Activated CD4-positive, alpha-beta T cell treated with anti-CD3 and anti-CD28 coated beads, Interleukin-2, Interleukin-4, amounts not matched to agents 100 ng/mL and 50 ng/mL, durations not matched to agents 16 hours and 8 hours (primary cell): ENCODE results near the gene RNF123.
"Not testable (repeated sequence)": the region's sequence is repeated elsewhere in the genome, so short reads cannot be mapped to it uniquely, and the experiment has no call there.

Source experiments
- DNase-seq: peaks from one replicate; pipeline ENCODE4 v3.0.0-alpha.2; 2020; ENCODE audit warnings: low spot score

The RNF123 gene

GRCh38 chr3:49681232-49681522 is 8.2 kb upstream of the RNF123 start:
- no peak for DNase-seq

- no peak for DNase-seq
These were observed 7.8 kb upstream of the RNF123 start for GRCh38 chr3:49681543-49681942.

GRCh38 chr3:49683162-49683561 is 6.2 kb upstream of the RNF123 start:
- no peak for DNase-seq

DNA sequence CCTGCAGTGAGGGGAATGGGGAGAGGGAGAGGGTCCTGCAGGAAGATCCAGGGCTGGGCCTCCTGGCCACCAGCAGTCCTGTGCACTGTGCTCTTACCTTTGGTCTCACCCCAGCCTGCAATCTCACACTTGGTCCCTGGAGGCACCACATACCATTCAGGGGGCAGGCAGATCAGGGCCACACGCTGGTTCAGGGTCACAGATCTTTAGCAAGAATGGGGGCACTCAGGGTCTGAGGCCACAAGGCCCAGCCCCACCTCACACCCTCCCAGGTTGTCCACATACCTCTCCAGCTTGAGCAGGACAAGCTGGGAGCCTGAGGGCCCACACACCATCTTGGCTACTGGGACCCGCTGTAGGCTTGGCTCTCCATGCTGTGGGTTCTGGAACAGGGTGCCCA is 4.9 kb upstream of the RNF123 start:
- DNase-seq = not testable (repeated sequence)

GRCh38 chr3:49685103-49685502 is 4.3 kb upstream of the RNF123 start:
- DNase-seq = not testable (repeated sequence)

GRCh38 chr3:49685846-49686245 is 3.5 kb upstream of the RNF123 start:
- DNase-seq = not testable (repeated sequence)

- not testable (repeated sequence) for DNase-seq
These were observed 3.0 kb upstream of the RNF123 start for GRCh38 chr3:49686346-49686745.

- peak; percentile 30 for DNase-seq
These were observed 2.5 kb upstream of the RNF123 start for GRCh38 chr3:49686769-49687423.

DNA sequence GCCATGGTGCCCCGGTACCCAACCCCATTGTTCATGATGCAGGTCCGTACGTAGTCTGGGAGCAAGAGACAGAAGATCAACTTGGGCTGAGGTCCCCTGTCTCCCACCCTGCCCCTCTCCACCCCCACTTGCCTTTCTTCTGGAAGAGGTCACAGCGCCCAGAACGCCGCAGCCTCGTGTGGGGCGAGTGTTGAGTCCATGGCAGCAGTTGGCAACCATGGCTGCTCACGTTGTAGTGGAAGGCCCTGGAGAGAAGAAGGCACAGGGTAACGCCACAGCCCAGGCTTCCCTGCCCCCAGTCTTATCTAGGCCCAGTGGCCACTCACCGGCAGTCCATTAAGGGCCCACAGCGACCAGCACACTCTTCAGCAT is 1.9 kb upstream of the RNF123 start:
- DNase-seq = not testable (repeated sequence)

DNA sequence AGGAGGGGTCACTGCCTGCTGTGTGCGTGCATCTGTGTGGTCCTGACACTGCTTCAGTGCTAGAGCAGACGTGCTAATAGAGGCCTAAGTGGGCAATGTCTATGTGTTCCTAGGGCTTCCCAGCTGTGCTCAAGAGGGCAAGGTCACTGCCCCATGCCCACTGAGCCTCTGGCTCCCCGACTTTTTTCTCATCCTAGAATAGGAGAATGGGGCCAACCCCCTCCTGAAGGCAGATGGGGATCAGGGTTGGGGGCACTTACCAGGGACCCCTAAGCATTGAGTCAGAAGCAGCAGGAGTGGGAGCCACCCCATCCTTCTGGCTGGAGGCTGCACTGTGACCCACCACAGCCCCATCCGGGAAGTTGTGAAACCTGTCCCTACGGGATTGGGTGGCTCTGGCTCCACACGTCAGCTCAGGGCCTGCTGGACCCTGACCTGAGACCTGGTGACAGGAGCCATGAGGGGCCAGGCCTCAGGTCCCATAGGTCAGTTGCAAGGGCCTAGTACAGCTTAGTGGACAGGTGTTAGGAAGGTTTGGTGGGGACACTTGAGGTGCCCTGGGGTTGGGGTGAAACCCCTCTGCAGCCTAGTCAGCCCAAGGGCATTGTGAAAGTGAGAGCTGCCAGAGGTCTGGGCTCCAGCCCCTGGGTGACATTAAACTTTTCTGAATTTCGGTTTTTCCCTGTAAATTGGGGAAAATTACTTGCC is 865 bp upstream of the RNF123 start:
- DNase-seq = not testable (repeated sequence)

- DNase-seq = not testable (repeated sequence)
These were observed 709 bp downstream of the RNF123 start for GRCh38 chr3:49689908-49690624.

- not testable (repeated sequence) for DNase-seq
These were observed 1.5 kb downstream of the RNF123 start for GRCh38 chr3:49690856-49691255.

DNA sequence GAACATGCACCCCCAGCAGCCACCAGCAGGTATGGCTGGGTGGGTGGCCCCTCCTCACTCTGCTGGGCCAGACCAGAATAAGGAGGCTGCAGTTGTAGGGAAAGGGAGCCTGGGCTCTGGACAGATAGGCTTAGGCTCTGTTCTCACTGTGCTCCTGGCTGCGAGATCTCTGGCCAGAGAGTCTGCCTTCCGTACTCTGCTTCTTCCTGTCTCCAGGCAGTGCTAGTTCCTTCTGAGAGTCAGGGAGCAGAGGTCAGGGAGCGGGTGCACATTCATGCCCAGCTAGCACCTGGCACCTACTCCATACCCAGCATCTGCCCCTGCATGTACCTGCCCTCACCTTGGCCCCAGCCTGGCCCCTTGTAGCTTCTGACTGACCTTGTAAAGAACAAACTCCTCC is 2.1 kb downstream of the RNF123 start:
- not testable (repeated sequence) for DNase-seq

DNA sequence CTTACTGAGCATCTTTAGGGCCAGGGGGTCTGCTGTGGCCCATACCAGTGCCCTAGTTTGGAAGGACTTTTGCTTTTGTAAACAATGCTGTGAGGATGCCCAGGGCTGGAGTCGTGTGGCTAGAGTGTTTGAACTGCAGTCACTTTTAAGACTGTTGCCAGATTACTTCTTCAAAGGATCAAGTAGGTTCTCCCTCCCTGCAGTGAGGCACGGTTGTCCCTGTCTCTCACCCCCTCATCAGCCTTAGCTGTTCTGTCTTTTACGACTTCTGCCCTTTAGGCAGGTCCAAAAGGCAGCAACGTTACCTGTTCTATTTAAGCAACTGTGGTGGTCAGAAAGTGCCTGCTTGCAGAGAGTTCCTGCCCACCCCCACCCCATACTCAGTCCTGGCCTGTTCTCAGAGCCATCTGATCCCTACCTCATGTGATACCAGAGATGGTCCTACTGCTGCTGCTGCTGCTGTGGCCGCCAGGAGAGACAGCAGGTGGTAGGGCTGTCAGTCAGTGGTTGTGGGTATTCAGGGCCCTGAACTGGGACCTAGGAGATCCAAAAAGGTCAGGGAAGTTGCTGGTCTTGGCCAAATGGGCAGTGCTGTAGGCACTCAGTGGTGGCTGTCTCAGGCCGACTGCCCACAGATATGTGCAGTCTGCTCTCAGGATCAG is 5.2 kb downstream of the RNF123 start:
- DNase-seq = not testable (repeated sequence)

GRCh38 chr3:49695350-49696015 is 6.1 kb downstream of the RNF123 start:
- DNase-seq = not testable (repeated sequence)

DNA sequence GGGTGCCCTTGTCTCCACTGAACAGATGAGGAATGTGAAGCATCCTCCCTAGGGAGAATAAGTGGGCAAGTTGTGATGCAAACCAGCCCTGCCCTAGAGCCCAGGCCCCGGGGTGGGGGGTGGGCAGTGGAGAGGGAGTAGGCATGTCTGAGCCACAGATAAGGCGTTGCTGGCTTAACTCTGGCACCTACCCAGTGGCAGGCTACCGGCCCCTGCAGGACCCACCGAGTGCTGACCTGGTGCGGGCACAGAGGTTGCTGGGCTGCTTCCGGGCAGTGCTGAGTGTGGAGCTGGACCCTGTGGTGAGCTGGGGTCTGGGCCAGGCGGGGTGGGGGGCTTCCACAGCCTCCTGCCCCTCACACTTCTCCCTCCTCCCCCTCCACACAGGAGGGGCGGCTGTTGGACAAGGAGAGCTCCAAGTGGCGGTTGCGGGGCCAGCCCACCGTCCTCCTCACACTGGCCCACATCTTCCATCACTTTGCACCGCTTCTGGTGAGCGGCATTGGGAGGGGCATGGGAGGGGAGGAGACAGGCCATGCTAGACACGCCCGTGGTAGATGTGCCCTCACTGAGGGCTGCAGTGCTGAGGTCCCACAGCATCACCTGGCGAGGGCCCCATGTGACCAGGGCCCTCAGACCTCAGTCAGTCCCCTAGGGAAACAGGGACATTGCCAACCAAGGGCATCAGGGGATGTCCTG is 10.1 kb downstream of the RNF123 start:
- DNase-seq = no peak

DNA sequence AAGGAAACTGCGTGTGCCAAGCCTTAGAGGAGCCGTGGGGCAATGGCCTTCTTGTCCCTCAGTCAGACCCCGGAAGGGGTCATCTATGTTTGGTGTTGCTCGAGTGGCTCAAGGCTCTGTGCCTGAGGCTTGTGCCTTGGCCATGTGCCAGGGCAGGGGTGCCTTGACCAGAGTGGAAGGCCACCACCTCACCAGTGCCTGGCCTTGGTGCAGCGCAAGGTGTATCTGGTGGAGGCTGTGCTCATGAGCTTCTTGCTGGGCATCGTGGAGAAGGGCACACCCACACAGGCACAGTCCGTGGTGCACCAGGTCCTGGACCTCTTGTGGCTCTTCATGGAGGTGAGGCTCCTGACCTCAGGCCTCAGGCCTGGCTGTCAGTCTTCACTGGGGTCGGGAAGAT is 10.7 kb downstream of the RNF123 start:
- DNase-seq = no peak

GRCh38 chr3:49700453-49701128 is 11.2 kb downstream of the RNF123 start:
- DNase-seq = no peak

DNA sequence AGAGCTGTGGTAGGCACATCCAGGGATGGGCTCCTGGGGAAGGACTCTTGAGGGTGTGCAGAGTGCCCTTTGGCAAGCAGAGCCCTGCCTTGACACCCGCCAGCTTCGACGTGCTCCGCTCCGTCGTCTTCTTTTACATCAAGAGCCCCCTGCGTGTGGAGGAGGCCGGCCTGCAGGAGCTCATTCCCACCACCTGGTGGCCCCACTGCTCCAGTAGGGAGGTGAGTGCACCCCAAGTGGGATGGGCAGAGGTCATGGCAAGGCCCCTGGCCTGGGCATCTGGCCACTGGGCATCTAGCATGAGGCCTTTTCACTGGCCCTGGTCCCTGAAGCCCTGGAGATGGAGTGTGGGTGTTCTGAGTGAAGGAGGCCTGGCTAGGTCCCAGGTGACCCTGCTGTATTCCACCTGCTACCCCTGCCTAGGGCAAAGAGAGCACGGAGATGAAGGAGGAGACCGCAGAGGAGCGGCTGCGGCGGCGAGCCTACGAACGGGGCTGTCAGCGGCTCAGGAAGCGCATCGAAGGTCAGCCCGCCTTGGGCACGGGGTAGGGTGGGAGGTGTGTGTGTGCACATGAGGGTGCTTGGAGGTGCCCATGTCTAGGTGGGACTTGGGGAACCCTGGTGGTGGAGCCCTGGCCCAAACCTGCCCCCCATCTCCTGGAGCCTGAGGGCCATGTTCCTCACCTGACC is 12.2 kb downstream of the RNF123 start:
- no peak for DNase-seq

GRCh38 chr3:49702672-49703071 is 13.3 kb downstream of the RNF123 start:
- no peak for DNase-seq
